Measurements from ENCODE around the gene LYPLA2. TPM values are rescaled to one million over a fixed set of nuclear protein-coding genes. Genes with fewer than 3 reads are reported as not detected.

LYPLA2 gene
- total and polyA plus RNA-seq, 2 of the 4 experiments (the other 2 are of a cell fraction) = 44.3 to 78.6 TPM

GRCh38 chr1:23805025-23805424 is 14.1 kb downstream of the LYPLA2 start:
- ChIA-PET POLR2A (ENCODE audit: unreplicated experiment) (no interaction called here), CTCF (no interaction called here)
- Histone ChIP-seq H3K4me2 (ENCODE audit: low read depth, low read length) (no peak overlapping the region), H3K4ac (ENCODE audit: low read depth, low read length) (no peak overlapping the region), H3K79me1 (ENCODE audit: low read depth in 1 of 2, low read length in 2 of 2) (peaks cover 6 to 7% of the 10 kb centered on the region in 2 experiments), H4K5ac (ENCODE audit: low read depth, low read length) (no peak overlapping the region), H3K36me3 (ENCODE audit: control insufficient read depth, insufficient read depth, low read length) (peaks cover 24% of the 10 kb centered on the region), H2BK5ac (ENCODE audit: low read depth, low read length, poor library complexity, severe bottlenecking) (no peak overlapping the region), H2AFZ (replicated peaks; ENCODE audit: low read length, poor library complexity) (no peak overlapping the region), H3K18ac (ENCODE audit: low read depth, low read length) (no peak overlapping the region), H4K91ac (ENCODE audit: insufficient read depth, low read depth, low read length) (no peak overlapping the region), H2AK5ac (ENCODE audit: low read depth, low read length) (no peak overlapping the region), H3K9ac (ENCODE audit: low read depth, low read length) (no peak overlapping the region), H3K9me1 (ENCODE audit: insufficient read depth, low read length) (0 out of 2 replicates have a peak, but pooled peaks cover 5% of the 10 kb centered on the region), H2BK15ac (ENCODE audit: low read depth, low read length) (no peak overlapping the region), H2BK20ac (ENCODE audit: low read depth, low read length) (no peak overlapping the region), H3K56ac (ENCODE audit: extremely low read depth, insufficient read depth, low read length) (no peak overlapping the region), H4K20me1 (ENCODE audit: insufficient read depth, low read length) (no peaks in the 10 kb centered on the region), H3K27ac (ENCODE audit: insufficient read depth, low read length) (no peak overlapping the region), H3K9me3 (ENCODE audit: control insufficient read depth, insufficient read depth, low read length) (no peaks in the 10 kb centered on the region), H3K14ac (replicated peaks; ENCODE audit: low read depth, low read length) (no peak overlapping the region), H2AK9ac (replicated peaks; ENCODE audit: low read depth, low read length, poor library complexity) (no peak overlapping the region), H3K4me3 (ENCODE audit: insufficient read depth, low read depth, low read length) (no peak overlapping the region), H2BK120ac (ENCODE audit: low read depth, low read length) (no peak overlapping the region), H4K8ac (ENCODE audit: low read depth in 2 of 2, low read length in 2 of 2) (no peak overlapping the region), H3K23ac (ENCODE audit: low read depth, low read length) (no peak overlapping the region), H3K4me1 (ENCODE audit: control insufficient read depth, insufficient read depth, low read length) (no peaks in the 10 kb centered on the region), H3K27me3 (ENCODE audit: control insufficient read depth, insufficient read depth, low read length) (no peaks in the 10 kb centered on the region)
- dilution Hi-C loops (cut with HindIII; ENCODE audit: low sequenced_read_pairs, unreplicated experiment) (no loop called here), in situ Hi-C loops (cut with MboI; ENCODE audit: low sequenced_read_pairs) (no loop called here), intact Hi-C loops (cut with micrococcal nuclease) (loop anchor here (5.0 kb wide), 1 partner anchor 222 kb away; no protein-coding TSS in a partner anchor)
- WGBS, 2 experiments (ENCODE audit: extremely low coverage in 2 of 2, insufficient read length in 1 of 2) = 90% methylated on average over 2 of the region's 2 CpGs; no CpG with 5 or more reads in 1 of the 2 experiments
- ATAC-seq (ENCODE audit: low read depth) = no peak
- BruUV-seq (replicated peaks) = no TSS peak
- no peak for DNase-seq
- no peak for TF ChIP-seq NFE2L2 (IDR thresholded peaks at IDR 0.05; ENCODE audit: low read depth, low read length)
- no peak for TF ChIP-seq MXI1 (IDR thresholded peaks at IDR 0.05; ENCODE audit: borderline replicate concordance, low read depth, low read length)
- TF ChIP-seq CHD1 (IDR thresholded peaks at IDR 0.05; ENCODE audit: low read depth, low read length) = no peak
- no peak for TF ChIP-seq POLR2A (IDR thresholded peaks at IDR 0.05; ENCODE audit: low read depth, low read length)
- no peak for TF ChIP-seq CTCF (conservative IDR thresholded peaks at IDR 0.05; ENCODE audit: low read depth, low read length)
- no peak for TF ChIP-seq MAZ (IDR thresholded peaks at IDR 0.05; ENCODE audit: borderline replicate concordance, low read depth, low read length)
- TF ChIP-seq ELK1 (IDR thresholded peaks at IDR 0.05; ENCODE audit: borderline replicate concordance, low read depth, low read length) = no peak
- TF ChIP-seq FOS (IDR thresholded peaks at IDR 0.05; ENCODE audit: low read depth, low read length) = no peak
- no peak for TF ChIP-seq MAFK (IDR thresholded peaks at IDR 0.05; ENCODE audit: low read depth, low read length)
- no peak for TF ChIP-seq BHLHE40 (IDR thresholded peaks at IDR 0.05; ENCODE audit: low read depth, low read length)
- TF ChIP-seq SMC3 (IDR thresholded peaks at IDR 0.05; ENCODE audit: low read depth, low read length) = no peak
- TF ChIP-seq USF2 (IDR thresholded peaks at IDR 0.05; ENCODE audit: low read depth, low read length) = no peak
- TF ChIP-seq CEBPB (IDR thresholded peaks at IDR 0.05; ENCODE audit: low read depth, low read length) = no peak
- no peak for TF ChIP-seq RFX5 (IDR thresholded peaks at IDR 0.05; ENCODE audit: low read depth, low read length)
- no peak for TF ChIP-seq RAD21 (IDR thresholded peaks at IDR 0.05; ENCODE audit: low read length)
- no peak for TF ChIP-seq RCOR1 (IDR thresholded peaks at IDR 0.05; ENCODE audit: insufficient replicate concordance, low read length)

Data from IMR-90 (cell line).